Measurements from ENCODE around the gene PTPRG. TPM values are rescaled to one million over a fixed set of nuclear protein-coding genes. Genes with fewer than 3 reads are reported as not detected.
A peak's percentile ranks its signal among the peaks of the same experiment; 100 is the strongest.

The PTPRG gene
- total and polyA plus RNA-seq, 10 of the 15 experiments (the other 5 are each of a cell fraction or from before 2014, with no cell fraction given): 0.29 to 20.7 (median 1.4) TPM

DNA sequence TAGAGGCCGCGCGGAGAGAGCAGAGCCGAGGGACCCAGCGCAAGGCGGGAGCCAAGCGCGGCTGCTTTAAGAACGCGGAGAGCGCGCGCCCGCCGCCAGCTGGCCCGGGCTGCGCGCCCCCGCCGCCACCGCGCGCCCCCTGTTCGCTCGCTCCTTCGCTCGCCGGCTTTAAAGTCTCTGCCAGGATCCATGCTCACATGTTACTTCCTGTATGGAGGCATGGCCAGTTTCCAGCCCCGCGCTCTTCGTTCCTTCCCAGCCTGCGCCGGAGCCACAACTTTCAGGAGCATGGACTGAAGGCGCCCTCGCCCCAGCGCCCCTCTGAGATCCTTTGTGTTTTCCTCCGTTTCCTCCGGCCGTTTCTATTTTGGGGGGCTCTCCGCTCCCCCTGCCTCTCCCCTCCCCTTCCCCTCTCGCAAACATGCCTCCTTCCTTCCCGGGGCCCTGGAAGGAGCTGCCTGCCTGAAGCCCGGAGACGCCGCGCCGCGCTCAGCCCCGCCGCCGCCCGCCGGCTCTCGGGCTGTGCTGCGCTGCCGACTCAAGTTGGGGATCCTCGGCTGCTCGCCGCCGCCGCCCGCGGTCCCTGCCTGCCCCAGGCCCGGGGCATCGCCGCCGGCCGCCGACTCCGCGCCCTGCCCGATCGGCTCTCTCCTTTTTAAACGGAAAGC is at the start of gene PTPRG (continued):
- TF ChIP-seq, protein P1, sequence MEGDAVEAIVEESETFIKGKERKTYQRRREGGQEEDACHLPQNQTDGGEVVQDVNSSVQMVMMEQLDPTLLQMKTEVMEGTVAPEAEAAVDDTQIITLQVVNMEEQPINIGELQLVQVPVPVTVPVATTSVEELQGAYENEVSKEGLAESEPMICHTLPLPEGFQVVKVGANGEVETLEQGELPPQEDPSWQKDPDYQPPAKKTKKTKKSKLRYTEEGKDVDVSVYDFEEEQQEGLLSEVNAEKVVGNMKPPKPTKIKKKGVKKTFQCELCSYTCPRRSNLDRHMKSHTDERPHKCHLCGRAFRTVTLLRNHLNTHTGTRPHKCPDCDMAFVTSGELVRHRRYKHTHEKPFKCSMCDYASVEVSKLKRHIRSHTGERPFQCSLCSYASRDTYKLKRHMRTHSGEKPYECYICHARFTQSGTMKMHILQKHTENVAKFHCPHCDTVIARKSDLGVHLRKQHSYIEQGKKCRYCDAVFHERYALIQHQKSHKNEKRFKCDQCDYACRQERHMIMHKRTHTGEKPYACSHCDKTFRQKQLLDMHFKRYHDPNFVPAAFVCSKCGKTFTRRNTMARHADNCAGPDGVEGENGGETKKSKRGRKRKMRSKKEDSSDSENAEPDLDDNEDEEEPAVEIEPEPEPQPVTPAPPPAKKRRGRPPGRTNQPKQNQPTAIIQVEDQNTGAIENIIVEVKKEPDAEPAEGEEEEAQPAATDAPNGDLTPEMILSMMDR (IDR thresholded peaks at IDR 0.05 in 2 of 3, conservative IDR thresholded peaks at IDR 0.05 in 1 of 3; ENCODE audit: control insufficient read depth in 2 of 3, extremely low read depth in 1 of 3, insufficient read depth in 1 of 3, low read depth in 3 of 3, low read length in 3 of 3): no peak
- peak; percentile 11 for TF ChIP-seq LARP7 (IDR thresholded peaks at IDR 0.05)
- no peak for TF ChIP-seq MYC (IDR thresholded peaks at IDR 0.05; ENCODE audit: insufficient read depth, insufficient read length, insufficient replicate concordance, low read length, severe bottlenecking)
- TF ChIP-seq GABPA (IDR thresholded peaks at IDR 0.05; ENCODE audit: low read depth): no peak
- no peak for TF ChIP-seq FOS (IDR thresholded peaks at IDR 0.05; ENCODE audit: borderline replicate concordance, extremely low read depth, insufficient read length)
- TF ChIP-seq NR2C2 (IDR thresholded peaks at IDR 0.05; ENCODE audit: borderline replicate concordance, control insufficient read depth, insufficient read length, low read depth): no peak

DNA sequence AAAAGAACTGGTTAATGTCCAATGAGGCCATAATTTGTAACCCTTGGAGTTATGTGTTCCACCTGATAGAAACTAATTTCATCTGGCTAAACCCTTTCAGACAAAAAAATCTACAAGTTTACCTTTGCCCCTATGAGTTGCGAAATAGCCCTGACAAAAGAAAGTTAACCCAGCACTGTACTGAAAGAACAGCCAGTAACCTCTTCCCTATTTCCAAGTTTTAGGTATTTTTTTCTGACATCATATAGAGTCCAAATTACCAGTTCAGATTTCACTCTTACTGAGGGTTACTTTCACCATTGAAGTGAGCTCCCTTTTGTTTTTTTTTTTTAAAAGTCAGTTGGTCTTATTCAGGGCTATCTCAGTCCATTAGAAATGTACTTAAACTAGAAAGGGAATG is 42.8 kb upstream of the PTPRG start:
- Histone ChIP-seq H3K9ac (ENCODE audit: control insufficient read depth, insufficient read depth, low read length) (no peak overlapping the region), H2AFZ (ENCODE audit: control insufficient read depth, low read depth, low read length) (no peak overlapping the region), H4K20me1 (ENCODE audit: control insufficient read depth, insufficient read depth) (no peaks in the 10 kb centered on the region), H3K9me3 (replicated peaks; ENCODE audit: control insufficient read depth, insufficient read depth, low read length) (no peaks in the 10 kb centered on the region; the same call in 2 of the 3 replicates), H3K36me3 (ENCODE audit: control insufficient read depth in 2 of 2, insufficient read depth in 2 of 2, low read length in 1 of 2) (no peaks in the 10 kb centered on the region), H3K4me2 (ENCODE audit: control insufficient read depth, insufficient read depth) (no peak overlapping the region), H3K79me2 (ENCODE audit: control insufficient read depth, insufficient read depth, low read length) (no peaks in the 10 kb centered on the region), H3K4me1 (ENCODE audit: control insufficient read depth, insufficient read depth, low read length) (no peaks in the 10 kb centered on the region; the same call in 1 of the 2 replicates), H3K4me3 (no peak overlapping the region), H3K27me3 (replicated peaks in 1 of 2; ENCODE audit: control insufficient read depth in 2 of 2, insufficient read depth in 2 of 2, low read length in 1 of 2) (no peaks in the 10 kb centered on the region), H3K27ac (ENCODE audit: control insufficient read depth, insufficient read depth) (no peak overlapping the region)
- intact Hi-C loops (cut with micrococcal nuclease; ENCODE audit: unreplicated experiment) (no loop called here), in situ Hi-C loops (cut with MboI) (no loop called here)
- ChIA-PET RAD21 (ENCODE audit: unreplicated experiment) (interaction anchor here (0.8 to 1.9 kb wide), 5 partner anchors 9 to 137 kb away, joined by 3 to 6 read pairs (median 3); partner anchors contain the start of gene PTPRG), CTCF (interaction anchor here (0.6 to 5.3 kb wide), 6 partner anchors 8 to 46 kb away, joined by 3 to 40 read pairs (median 3); no protein-coding TSS in a partner anchor), SMC1A (ENCODE audit: uncharacterized antibody, unreplicated experiment) (interaction anchor here (0.7 to 3.6 kb wide), 4 partner anchors 12 to 376 kb away, joined by 3 to 33 read pairs (median 3); no protein-coding TSS in a partner anchor), POLR2A (interaction anchor here (0.5 to 1.4 kb wide), 3 partner anchors 8 to 427 kb away, joined by 3 to 5 read pairs (median 4); partner anchors contain the start of gene PTPRG)
- FAIRE-seq: no peak
- no TSS peak for BruUV-seq (replicated peaks)
- WGBS (ENCODE audit: insufficient coverage, insufficient replicate concordance, low lambda C conversion rate, missing lambda C conversion rate): 0% methylated on average over 1 of the region's 1 CpG
- DNase-seq (ENCODE audit: low read depth, low spot score): no peak
- peak; percentile 65 for ATAC-seq
- peak; percentile 65; the same call in 1 of the 2 replicates for TF ChIP-seq NFIC (IDR thresholded peaks at IDR 0.05; ENCODE audit: low read depth, low read length)
- no peak for TF ChIP-seq TCF3 (IDR thresholded peaks at IDR 0.05; ENCODE audit: borderline replicate concordance, insufficient read depth, low read depth, low read length)
- TF ChIP-seq ZSCAN29 (IDR thresholded peaks at IDR 0.05): no peak
- TF ChIP-seq, protein P2, sequence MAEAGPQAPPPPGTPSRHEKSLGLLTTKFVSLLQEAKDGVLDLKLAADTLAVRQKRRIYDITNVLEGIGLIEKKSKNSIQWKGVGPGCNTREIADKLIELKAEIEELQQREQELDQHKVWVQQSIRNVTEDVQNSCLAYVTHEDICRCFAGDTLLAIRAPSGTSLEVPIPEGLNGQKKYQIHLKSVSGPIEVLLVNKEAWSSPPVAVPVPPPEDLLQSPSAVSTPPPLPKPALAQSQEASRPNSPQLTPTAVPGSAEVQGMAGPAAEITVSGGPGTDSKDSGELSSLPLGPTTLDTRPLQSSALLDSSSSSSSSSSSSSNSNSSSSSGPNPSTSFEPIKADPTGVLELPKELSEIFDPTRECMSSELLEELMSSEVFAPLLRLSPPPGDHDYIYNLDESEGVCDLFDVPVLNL (IDR thresholded peaks at IDR 0.05; ENCODE audit: low read depth, low read length): no peak
- peak; percentile 31; the same call in 1 of the 2 replicates for TF ChIP-seq RUNX3 (IDR thresholded peaks at IDR 0.05; ENCODE audit: low read length)
- peak; percentile 15; the same call in 1 of the 2 replicates for TF ChIP-seq ZNF384 (IDR thresholded peaks at IDR 0.05; ENCODE audit: borderline replicate concordance, low read depth, low read length)
- no peak for TF ChIP-seq ZNF622 (IDR thresholded peaks at IDR 0.05)
- peak in 1 of 2 experiments; percentile 44; a peak in 1 of 4 replicates for TF ChIP-seq EP300 (IDR thresholded peaks at IDR 0.05; ENCODE audit: borderline replicate concordance in 1 of 2, control insufficient read depth in 1 of 2, low read depth in 2 of 2, low read length in 2 of 2)
